ENCODE measurements around the gene ZNF57.
"Not testable (repeated sequence)": the region's sequence is repeated elsewhere in the genome, so short reads cannot be mapped to it uniquely, and the experiment has no call there.

The ZNF57 gene

DNA sequence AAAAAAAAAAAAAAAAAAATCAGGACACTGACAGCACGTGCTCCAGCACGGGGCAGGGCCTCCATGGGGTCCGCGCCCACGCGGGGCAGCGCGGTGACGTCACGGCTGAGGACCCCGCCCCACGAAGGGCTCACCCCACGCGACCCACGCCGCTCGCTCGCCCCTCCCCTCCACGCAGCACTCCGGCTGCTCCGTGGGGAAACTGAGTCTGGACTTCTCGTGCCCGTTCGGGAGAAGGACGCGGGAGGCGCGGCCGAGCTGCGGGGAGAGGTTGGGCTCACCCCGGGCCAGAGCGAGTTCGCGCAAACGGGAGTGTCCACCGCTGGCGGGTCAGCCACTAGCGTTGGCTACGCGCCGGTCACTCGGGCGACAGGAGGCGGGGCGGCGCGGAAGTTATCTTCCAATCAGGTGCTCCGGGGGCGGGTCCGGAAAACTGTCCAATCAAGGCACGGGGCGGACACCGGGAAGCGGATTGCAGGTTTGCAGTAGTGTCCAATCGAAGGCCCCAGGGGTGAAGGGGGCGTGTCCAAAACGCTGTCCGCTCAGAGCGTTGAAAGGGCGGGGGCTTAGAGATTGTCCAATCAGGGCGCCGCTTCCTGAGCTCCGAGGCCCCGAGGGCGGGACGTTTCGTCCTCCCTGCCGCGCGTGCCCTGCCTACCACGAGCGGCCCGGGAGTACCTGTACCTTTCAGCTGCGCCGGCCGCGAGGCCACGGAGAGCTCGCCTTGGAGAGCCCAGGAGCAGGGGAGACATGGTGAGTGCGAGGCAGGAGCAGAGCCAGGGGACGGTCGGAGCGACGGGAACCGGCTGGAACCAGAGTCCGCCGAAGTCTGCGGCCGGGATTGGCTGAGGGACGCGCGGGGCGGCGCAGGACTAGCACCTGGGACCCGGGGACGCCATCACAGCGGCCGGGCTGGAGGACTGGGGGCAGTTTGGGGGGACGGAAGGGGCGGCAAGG is at the start of gene ZNF57:
Gene ZNF57 (plus strand): TSS at position 633 of the 957 bp plus-strand sequence. CDS start 118 bp downstream, at position 751.
- peak; percentile 98 for DNase-seq (ENCODE audit: low read depth)

DNA sequence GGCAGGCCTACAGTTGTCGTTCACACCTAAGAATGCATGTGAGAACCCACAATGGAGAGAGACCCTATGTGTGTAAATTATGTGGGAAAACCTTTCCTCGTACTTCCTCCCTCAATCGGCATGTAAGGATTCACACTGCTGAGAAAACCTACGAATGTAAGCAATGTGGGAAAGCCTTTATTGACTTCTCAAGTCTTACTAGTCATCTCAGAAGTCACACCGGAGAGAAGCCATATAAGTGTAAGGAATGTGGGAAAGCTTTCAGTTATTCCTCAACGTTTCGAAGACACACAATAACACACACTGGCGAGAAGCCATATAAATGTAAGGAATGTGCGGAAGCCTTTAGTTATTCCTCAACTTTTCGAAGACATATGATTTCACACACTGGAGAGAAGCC is 48.1 kb upstream of the ZNF57 start:
- no peak for DNase-seq (ENCODE audit: low read depth)

GRCh38 chr19:2853015-2853606 is 47.6 kb upstream of the ZNF57 start:
- DNase-seq (ENCODE audit: low read depth), result no peak

DNA sequence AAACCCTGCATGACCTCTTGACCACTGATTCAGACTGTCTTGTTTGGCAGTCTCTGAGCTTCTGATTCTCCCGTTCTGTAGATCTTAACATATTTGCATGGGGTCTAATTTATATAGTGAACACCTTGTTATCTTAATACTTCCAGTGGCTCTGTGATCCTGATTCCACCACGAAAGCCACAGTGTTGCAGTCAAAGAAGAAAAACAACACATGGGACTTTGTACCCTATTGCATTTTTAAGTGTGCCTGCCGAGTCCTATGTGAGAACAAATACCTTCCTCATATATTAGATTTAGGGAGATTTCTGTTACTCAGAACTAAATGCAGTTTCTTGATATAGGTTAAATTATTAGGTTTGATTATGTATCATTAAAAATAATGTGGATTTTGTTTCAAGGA is 45.9 kb upstream of the ZNF57 start:
- no peak for DNase-seq (ENCODE audit: low read depth)

DNA sequence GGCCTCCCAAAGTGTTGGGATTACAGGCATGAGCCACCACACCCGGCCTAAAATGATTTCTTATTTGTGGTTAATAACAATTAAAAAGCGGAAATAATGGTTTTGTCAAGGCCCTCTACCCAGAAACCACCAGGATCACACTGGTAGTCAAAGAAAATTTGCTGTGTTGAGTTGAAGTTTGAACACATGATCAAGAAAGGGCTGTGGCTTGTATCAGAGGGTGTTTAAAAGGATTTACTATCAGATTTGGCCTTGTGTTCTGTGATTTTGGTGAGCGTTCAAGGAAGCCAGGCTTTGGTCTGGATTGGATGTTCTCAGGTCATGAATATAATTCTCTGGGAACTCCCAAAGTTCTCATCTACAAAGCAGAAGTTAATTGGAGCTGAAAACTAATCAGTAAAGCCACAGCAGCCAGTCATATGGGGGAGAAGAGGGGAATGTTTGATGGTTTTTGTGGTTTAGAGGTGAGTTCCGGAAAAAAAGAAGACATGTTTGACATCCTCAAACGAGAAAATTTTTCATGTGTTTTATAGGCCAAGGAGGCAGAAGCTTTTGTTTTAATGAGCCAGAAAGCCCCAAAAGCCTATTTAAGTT is 44.2 kb upstream of the ZNF57 start:
- no peak for DNase-seq (ENCODE audit: low read depth)

GRCh38 chr19:2858864-2859263 is 41.9 kb upstream of the ZNF57 start:
- no peak for DNase-seq (ENCODE audit: low read depth)

GRCh38 chr19:2863816-2864215 is 36.9 kb upstream of the ZNF57 start:
- DNase-seq (ENCODE audit: low read depth), result no peak

DNA sequence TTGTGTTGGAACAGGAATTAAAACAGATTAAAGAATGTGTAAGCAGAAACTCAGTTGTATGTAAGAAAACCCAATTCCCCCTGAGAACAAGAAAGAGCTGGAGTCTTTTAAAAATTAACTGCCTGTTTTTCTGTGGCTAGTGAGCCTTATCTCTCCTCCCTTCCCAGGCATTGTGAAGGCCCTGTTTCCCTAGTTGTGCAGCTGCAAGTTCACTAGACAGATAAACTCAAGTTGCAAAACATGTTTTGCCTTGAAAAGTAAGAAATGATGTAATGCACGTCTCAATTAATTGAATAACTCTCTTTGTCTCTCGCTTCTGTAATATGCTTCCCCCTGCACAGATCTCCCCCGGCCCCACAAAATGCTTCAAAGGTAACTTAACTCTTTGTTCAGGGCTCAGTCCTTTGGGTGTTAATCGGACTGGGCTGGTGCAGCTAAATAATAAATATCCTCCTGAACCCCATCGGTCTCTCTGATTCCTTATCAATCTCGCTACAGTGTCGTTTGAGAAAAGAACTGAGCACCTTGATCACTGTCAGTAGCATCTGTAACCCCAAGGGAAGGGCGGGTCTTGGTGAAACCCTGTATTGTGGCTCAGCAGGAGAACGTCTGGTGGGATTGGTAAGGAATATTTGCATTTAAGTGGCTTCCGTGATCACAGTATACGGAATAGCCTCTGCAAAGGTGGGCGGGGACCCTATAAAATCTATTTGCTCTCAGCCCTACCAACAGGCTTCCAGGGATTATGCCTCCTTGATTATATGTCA is 35.2 kb upstream of the ZNF57 start:
- no peak for DNase-seq (ENCODE audit: low read depth)

GRCh38 chr19:2866495-2867024 is 34.2 kb upstream of the ZNF57 start:
- DNase-seq (ENCODE audit: low read depth), result no peak

- DNase-seq (ENCODE audit: low read depth), result no peak
Observed at GRCh38 chr19:2867025-2867991, 33.4 kb upstream of the ZNF57 start, which contains the start of gene ZNF556. Gene ZNF556 (plus strand): TSS chr19:2867335. CDS start chr19:2867422, 87 bp downstream.

- no peak for DNase-seq (ENCODE audit: low read depth)
Observed at GRCh38 chr19:2869618-2870017, 31.1 kb upstream of the ZNF57 start.

GRCh38 chr19:2872175-2872574 is 28.6 kb upstream of the ZNF57 start:
- DNase-seq (ENCODE audit: low read depth), result not testable (repeated sequence)

DNA sequence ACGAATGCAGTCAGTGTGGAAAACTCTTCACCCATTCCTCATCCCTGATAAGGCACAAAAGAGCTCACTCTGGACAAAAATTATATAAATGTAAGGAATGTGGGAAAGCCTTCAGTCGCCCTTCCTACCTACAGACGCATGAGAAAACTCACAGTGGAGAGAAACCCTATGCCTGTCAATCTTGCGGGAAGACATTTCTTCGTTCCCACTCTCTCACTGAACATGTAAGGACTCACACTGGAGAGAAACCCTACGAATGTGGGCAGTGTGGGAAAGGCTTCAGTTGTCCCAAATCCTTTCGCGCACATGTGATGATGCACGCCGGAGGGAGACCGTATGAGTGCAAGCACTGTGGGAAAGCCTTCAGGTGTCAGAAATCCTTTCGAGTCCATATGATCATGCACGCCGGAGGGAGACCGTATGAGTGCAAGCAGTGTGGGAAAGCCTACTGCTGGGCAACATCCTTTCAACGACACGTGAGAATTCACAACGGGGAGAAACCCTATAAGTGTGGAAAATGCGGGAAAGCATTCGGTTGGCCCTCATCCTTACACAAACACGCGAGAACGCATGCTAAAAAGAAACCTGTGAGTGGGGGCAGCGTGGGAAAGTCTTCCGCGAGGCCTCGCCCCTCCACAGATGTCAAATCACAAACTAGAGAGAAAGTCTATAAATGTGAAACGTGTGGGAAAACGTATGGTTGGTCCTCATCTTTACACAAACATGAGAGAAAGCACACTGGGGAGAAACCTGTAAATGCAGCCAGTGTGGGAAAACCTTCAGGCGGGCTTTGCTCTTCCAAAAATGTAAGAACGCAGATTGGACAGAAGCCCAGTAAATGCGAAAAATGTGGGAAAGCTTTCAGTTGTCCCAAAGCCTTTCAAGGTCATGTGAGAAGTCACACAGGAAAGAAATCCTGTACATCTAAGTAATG is 23.1 kb upstream of the ZNF57 start:
- no peak for DNase-seq (ENCODE audit: low read depth)

- DNase-seq (ENCODE audit: low read depth), result no peak
Observed at GRCh38 chr19:2883686-2884439, 16.9 kb upstream of the ZNF57 start.

DNA sequence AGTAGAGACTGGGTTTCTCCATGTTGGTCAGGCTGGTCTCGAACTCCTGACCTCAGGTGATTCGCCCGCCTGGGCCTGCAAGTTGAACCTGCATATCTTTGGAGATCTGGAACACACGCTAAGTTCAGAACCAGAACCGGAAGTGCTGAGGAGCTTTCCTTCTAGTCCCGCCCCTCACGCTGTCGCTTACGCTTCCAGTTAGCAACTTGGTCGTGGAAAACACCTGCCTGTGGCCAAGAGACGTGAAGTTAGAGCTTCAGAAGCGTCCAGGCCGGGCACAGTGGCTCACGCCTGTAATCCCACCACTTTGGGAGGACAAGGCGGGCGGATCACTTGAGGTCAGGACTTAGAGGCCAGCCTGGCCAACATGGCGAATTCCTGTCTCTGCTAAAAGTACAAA is 15.0 kb upstream of the ZNF57 start:
- no peak for DNase-seq (ENCODE audit: low read depth)

DNA sequence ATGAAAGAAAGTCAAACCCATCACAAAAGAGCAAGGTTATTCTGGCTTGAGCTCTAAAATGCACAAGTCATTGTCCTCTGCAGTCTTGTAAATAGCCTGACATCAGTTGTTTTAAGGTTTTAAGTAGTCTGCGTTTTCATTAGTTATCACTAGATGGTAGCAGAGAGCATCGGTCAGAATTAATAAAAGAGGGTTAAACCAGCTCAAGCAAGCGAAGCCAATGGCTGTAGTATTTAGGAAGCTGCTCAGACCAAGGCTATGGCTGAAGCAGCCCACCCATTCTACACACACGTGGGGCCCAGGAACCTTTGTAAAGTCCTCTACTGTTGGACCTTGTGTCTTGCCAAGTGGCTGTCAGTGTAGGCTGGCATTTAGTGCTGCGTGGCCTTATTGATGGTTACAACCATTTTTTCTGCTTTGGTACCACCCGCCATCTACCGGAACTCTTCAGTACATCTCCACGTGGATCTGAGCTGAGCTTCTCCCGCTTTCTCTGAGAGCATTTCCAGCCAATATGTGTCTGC is 13.3 kb upstream of the ZNF57 start:
- DNase-seq (ENCODE audit: low read depth), result peak; percentile 47

DNA sequence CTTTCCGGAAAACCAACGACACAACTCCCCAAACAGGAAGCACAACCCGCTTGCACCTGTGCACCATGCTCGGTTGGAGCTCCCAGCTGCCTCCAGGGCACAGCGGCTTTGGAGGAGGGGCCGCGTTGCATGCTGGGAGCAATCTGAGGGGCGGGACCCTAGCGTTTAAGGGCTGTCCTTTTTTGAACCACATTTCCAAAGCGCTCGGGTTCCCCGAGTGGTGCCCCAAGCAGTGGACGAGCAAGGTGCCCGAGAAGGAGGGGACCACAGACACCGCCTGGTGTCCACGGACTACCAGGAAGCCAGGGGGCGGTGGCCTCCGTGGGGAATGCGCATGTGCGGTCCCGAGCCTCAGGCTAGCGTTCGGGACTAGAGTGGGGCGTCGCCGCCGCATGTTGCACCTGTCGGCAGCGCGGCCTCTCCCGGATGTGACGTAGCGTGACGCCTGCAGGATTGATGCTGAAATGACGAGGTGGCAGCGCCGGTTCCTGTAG is 11.9 kb upstream of the ZNF57 start:
- DNase-seq (ENCODE audit: low read depth), result no peak

- not testable (repeated sequence) for DNase-seq (ENCODE audit: low read depth)
Observed at GRCh38 chr19:2890531-2890930, 10.2 kb upstream of the ZNF57 start.

Measured in fibroblast of the conjunctiva (primary cell).